Measurements from ENCODE around the gene TRPM2. TPM values are rescaled to one million over a fixed set of nuclear protein-coding genes. Genes with fewer than 3 reads are reported as not detected.

TRPM2 gene
- total RNA-seq, 1 experiment from 2014 or later, result 11.0 TPM

- intact Hi-C loops (cut with micrococcal nuclease), result no loop called here
- H3K9me3 Mint-ChIP-seq (ENCODE audit: unreplicated experiment), result peaks cover 6% of the 10 kb centered on the region
- DNase-seq (ENCODE audit: unreplicated experiment), result no peak
- no peak overlapping the region for H3K27ac Mint-ChIP-seq (ENCODE audit: low read depth, unreplicated experiment)
- TF ChIP-seq CTCF (IDR thresholded peaks at IDR 0.05; ENCODE audit: unreplicated experiment), result no peak
- no TSS peak for BruUV-seq (replicated peaks)
- H3K4me3 Mint-ChIP-seq (ENCODE audit: unreplicated experiment), result no peak overlapping the region
- no peaks in the 10 kb centered on the region for H3K36me3 Mint-ChIP-seq (ENCODE audit: insufficient read depth, unreplicated experiment)
- H3K4me1 Mint-ChIP-seq (ENCODE audit: insufficient read depth, unreplicated experiment), result no peaks in the 10 kb centered on the region
- CTCF ChIA-PET, result no interaction called here
- POLR2A ChIA-PET, result no interaction called here
- H3K27me3 Mint-ChIP-seq (ENCODE audit: insufficient read depth, unreplicated experiment), result no peaks in the 10 kb centered on the region
These were observed 107.6 kb downstream of the TRPM2 start for GRCh38 chr21:44461005-44461404.

GRCh38 chr21:44461464-44462001 lies 108.1 kb downstream of the TRPM2 start:
- BruUV-seq (replicated peaks), result no TSS peak
- no peaks in the 10 kb centered on the region for H3K27me3 Mint-ChIP-seq (ENCODE audit: insufficient read depth, unreplicated experiment)
- no peak overlapping the region for H3K4me3 Mint-ChIP-seq (ENCODE audit: unreplicated experiment)
- ChIA-PET POLR2A (no interaction called here), CTCF (no interaction called here)
- TF ChIP-seq CTCF (IDR thresholded peaks at IDR 0.05; ENCODE audit: unreplicated experiment), result no peak
- intact Hi-C loops (cut with micrococcal nuclease), result no loop called here
- no peaks in the 10 kb centered on the region for H3K36me3 Mint-ChIP-seq (ENCODE audit: insufficient read depth, unreplicated experiment)
- no peak for DNase-seq (ENCODE audit: unreplicated experiment)
- H3K9me3 Mint-ChIP-seq (ENCODE audit: unreplicated experiment), result peaks cover 10% of the 10 kb centered on the region
- no peak overlapping the region for H3K27ac Mint-ChIP-seq (ENCODE audit: low read depth, unreplicated experiment)
- no peaks in the 10 kb centered on the region for H3K4me1 Mint-ChIP-seq (ENCODE audit: insufficient read depth, unreplicated experiment)

- POLR2A ChIA-PET, result interaction anchor here (0.6 kb wide), 1 partner anchor 91 kb away, joined by 4 read pairs; no protein-coding TSS in a partner anchor
- Mint-ChIP-seq H3K4me3 (ENCODE audit: unreplicated experiment) (no peak overlapping the region), H3K4me1 (ENCODE audit: insufficient read depth, unreplicated experiment) (no peaks in the 10 kb centered on the region), H3K9me3 (ENCODE audit: unreplicated experiment) (peaks cover 17% of the 10 kb centered on the region), H3K27me3 (ENCODE audit: insufficient read depth, unreplicated experiment) (no peaks in the 10 kb centered on the region), H3K36me3 (ENCODE audit: insufficient read depth, unreplicated experiment) (no peaks in the 10 kb centered on the region), H3K27ac (ENCODE audit: low read depth, unreplicated experiment) (no peak overlapping the region)
- no peak for TF ChIP-seq CTCF (IDR thresholded peaks at IDR 0.05; ENCODE audit: unreplicated experiment)
- no peak for DNase-seq (ENCODE audit: unreplicated experiment)
- BruUV-seq (replicated peaks), result no TSS peak
- intact Hi-C loops (cut with micrococcal nuclease), result no loop called here
- CTCF ChIA-PET, result no interaction called here
These were observed 108.8 kb downstream of the TRPM2 start for GRCh38 chr21:44462086-44462833.

- BruUV-seq (replicated peaks), result no TSS peak
These were observed 109.4 kb downstream of the TRPM2 start for GRCh38 chr21:44462834-44463200.

More at GRCh38 chr21:44462834-44463200, 109.4 kb downstream of the TRPM2 start:
- Mint-ChIP-seq H3K9me3 (ENCODE audit: unreplicated experiment) (peaks cover 17% of the 10 kb centered on the region), H3K27me3 (ENCODE audit: insufficient read depth, unreplicated experiment) (no peaks in the 10 kb centered on the region), H3K27ac (ENCODE audit: low read depth, unreplicated experiment) (no peak overlapping the region), H3K36me3 (ENCODE audit: insufficient read depth, unreplicated experiment) (no peaks in the 10 kb centered on the region), H3K4me3 (ENCODE audit: unreplicated experiment) (no peak overlapping the region), H3K4me1 (ENCODE audit: insufficient read depth, unreplicated experiment) (no peaks in the 10 kb centered on the region)
- no peak for DNase-seq (ENCODE audit: unreplicated experiment)
- POLR2A ChIA-PET, result interaction anchor here (0.6 kb wide), 1 partner anchor 91 kb away, joined by 4 read pairs; no protein-coding TSS in a partner anchor
- TF ChIP-seq CTCF (IDR thresholded peaks at IDR 0.05; ENCODE audit: unreplicated experiment), result no peak
- CTCF ChIA-PET, result no interaction called here
- intact Hi-C loops (cut with micrococcal nuclease), result no loop called here

Measured in MCF 10A (cell line).